OCI-LY7 (cell line): Measurements from ENCODE around the gene AEN. TPM values are rescaled to one million over a fixed set of nuclear protein-coding genes. Genes with fewer than 3 reads are reported as not detected.

ENCODE experiments used
- BruUV-seq: library from RNA; stranded (reverse); fragments of 400-500 nt; replicated peaks from 2 replicates; lab custom pipeline; 2021; lab: Mats Ljungman, UMichigan
- CTCF ChIA-PET: fragments of 300-600 bp; sonication (Branson Sonifier 250); formaldehyde crosslinking; loops from one replicate; lab custom pipeline; 2022; ENCODE audit warnings: antibody characterized with exemption; ENCODE audit not compliant: unreplicated experiment; lab: Charles Lee
- POLR2A ChIA-PET: fragments of 300-600 bp; sonication (Branson Sonifier 250); formaldehyde crosslinking; loops from one replicate; lab custom pipeline; 2022; ENCODE audit warnings: antibody characterized with exemption; lab: Charles Lee
- DNase-seq: peaks from one replicate; pipeline ENCODE4 v3.0.0-alpha.2; 2015; ENCODE audit warnings: low spot score
- H2AFZ ChIP-seq: fragments of 200-600 bp; sonication (generic), shearing (Covaris generic); 2 replicates; pipeline ENCODE4 v1.6.1; 2014; ENCODE audit warnings: mild to moderate bottlenecking, antibody characterized with exemption, low read length, moderate library complexity
- H3K27ac ChIP-seq: fragments of 200-600 bp; sonication (generic); 2 replicates; pipeline ENCODE4 v1.5.1; 2014; ENCODE audit warnings: mixed run types, low read depth, mild to moderate bottlenecking, moderate library complexity, low read length, inconsistent platforms; ENCODE audit not compliant: poor library complexity, severe bottlenecking
- H3K36me3 ChIP-seq: fragments of 200-600 bp; sonication (generic); 2 replicates; pipeline ENCODE4 v1.6.1; 2014; ENCODE audit warnings: mild to moderate bottlenecking, antibody characterized with exemption, low read length, moderate library complexity, mixed read lengths; ENCODE audit not compliant: insufficient read depth
- H3K4me1 ChIP-seq: fragments of 200-600 bp; sonication (generic); 2 replicates; pipeline ENCODE4 v1.5.1; 2014; ENCODE audit warnings: mild to moderate bottlenecking, low read length; ENCODE audit not compliant: insufficient read depth, poor library complexity, severe bottlenecking
- H3K4me2 ChIP-seq: fragments of 200-600 bp; sonication (generic); 2 replicates; pipeline ENCODE4 v1.6.1; 2014; ENCODE audit warnings: mild to moderate bottlenecking, low read length
- H3K4me3 ChIP-seq: fragments of 200-600 bp; sonication (generic); 2 replicates; pipeline ENCODE4 v1.5.1; 2014; ENCODE audit warnings: mild to moderate bottlenecking, low read depth, low read length; ENCODE audit not compliant: poor library complexity, severe bottlenecking
- H3K79me2 ChIP-seq: fragments of 200-600 bp; sonication (generic); 2 replicates; pipeline ENCODE4 v1.6.1; 2016; ENCODE audit warnings: low read depth, mild to moderate bottlenecking, low read length, moderate library complexity, mixed read lengths; ENCODE audit not compliant: insufficient read depth
- H3K9me2 ChIP-seq: fragments of 200-600 bp; sonication (generic); 2 replicates; pipeline ENCODE4 v1.6.1; 2016; ENCODE audit warnings: mild to moderate bottlenecking, low read length, mixed read lengths; ENCODE audit not compliant: insufficient read depth
- H3K9me3 ChIP-seq: fragments of 200-600 bp; sonication (generic); 2 replicates; pipeline ENCODE4 v1.6.1; 2014; ENCODE audit warnings: mild to moderate bottlenecking, mixed run types, low read length, mixed read lengths
- H4K20me1 ChIP-seq: fragments of 200-600 bp; sonication (generic); 2 replicates; pipeline ENCODE4 v1.6.1; 2014; ENCODE audit warnings: mild to moderate bottlenecking, antibody characterized with exemption, low read length, moderate library complexity, mixed read lengths; ENCODE audit not compliant: insufficient read depth
- CTCF ChIP-seq: fragments of 200-600 bp; sonication (generic); conservative IDR thresholded peaks from 2 replicates; pipeline ENCODE4 v1.5.1; 2014; ENCODE audit warnings: mild to moderate bottlenecking, antibody characterized with exemption, low read length, moderate library complexity, mixed read lengths
- EZH2phosphoT487 ChIP-seq: fragments of 200-600 bp; sonication (generic); IDR thresholded peaks from 2 replicates; pipeline ENCODE4 v1.6.1; 2018; ENCODE audit warnings: low read depth, borderline replicate concordance, mild to moderate bottlenecking, mixed run types, antibody characterized with exemption, low read length, moderate library complexity, mixed read lengths
- intact Hi-C: fragments of 100-400 bp; cut with micrococcal nuclease; formaldehyde crosslinking; loops from one replicate; pipeline ENCODE4 v1.10.0; 2022; ENCODE audit not compliant: unreplicated experiment
- total RNA-seq, 2 experiments: library from RNA; depleted of rRNA in 1 of 2; stranded (reverse); fragments of >200 nt in 1 of 2; shearing (Covaris generic) in 1 of 2; gene quantifications; 2 replicates each; pipeline ENCODE4 v1.2.3, GENCODE V29; 2014 to 2022

Gene AEN
- total RNA-seq, 2 experiments from 2014 or later = 43.1 to 66.6 TPM

- H3K4me3 ChIP-seq = no peak overlapping the region
- CTCF ChIA-PET = interaction anchor here (0.9 kb wide), 1 partner anchor 34 kb away, joined by 6 read pairs; no protein-coding TSS in a partner anchor
- no peaks in the 10 kb centered on the region for H3K79me2 ChIP-seq
- POLR2A ChIA-PET = interaction anchor here (0.6 to 1.7 kb wide), 6 partner anchors 11 to 324 kb away, joined by 3 to 4 read pairs (median 3); partner anchors contain the start of gene ISG20
- no peaks in the 10 kb centered on the region for H3K9me2 ChIP-seq
- no TSS peak for BruUV-seq
- H4K20me1 ChIP-seq = no peaks in the 10 kb centered on the region
- DNase-seq = no peak
- no peak overlapping the region for H3K4me2 ChIP-seq
- H3K9me3 ChIP-seq = peaks cover 13% of the 10 kb centered on the region; the same call in 1 of the 2 replicates
- peaks cover 30% of the 10 kb centered on the region for H3K4me1 ChIP-seq
- intact Hi-C loops = no loop called here
- H3K36me3 ChIP-seq = peaks cover 47% of the 10 kb centered on the region
- no peak overlapping the region for H3K27ac ChIP-seq
- H2AFZ ChIP-seq = no peak overlapping the region
- TF ChIP-seq EZH2phosphoT487 (no peak), CTCF (no peak)
These were observed 37.2 kb downstream of the AEN start for GRCh38 chr15:88658070-88658965.

GRCh38 chr15:88658972-88659931 lies 38.1 kb downstream of the AEN start:
- no peak overlapping the region for H3K4me2 ChIP-seq
- no peak overlapping the region for H3K27ac ChIP-seq
- POLR2A ChIA-PET = interaction anchor here (0.6 to 1.7 kb wide), 3 partner anchors 21 to 185 kb away, joined by 3 to 4 read pairs (median 3); partner anchors contain the start of gene ISG20

More at GRCh38 chr15:88658972-88659931, 38.1 kb downstream of the AEN start:
- Histone ChIP-seq H3K9me3 (peaks cover 13% of the 10 kb centered on the region; the same call in 1 of the 2 replicates), H3K9me2 (no peaks in the 10 kb centered on the region), H3K79me2 (no peaks in the 10 kb centered on the region), H3K4me1 (peaks cover 36% of the 10 kb centered on the region), H4K20me1 (no peaks in the 10 kb centered on the region), H3K36me3 (peaks cover 39% of the 10 kb centered on the region), H3K4me3 (no peak overlapping the region), H2AFZ (no peak overlapping the region)
- CTCF ChIA-PET = no interaction called here
- intact Hi-C loops = no loop called here
- DNase-seq = no peak
- no TSS peak for BruUV-seq
- TF ChIP-seq EZH2phosphoT487 = no peak
- no peak for TF ChIP-seq CTCF
